Heart left ventricle (tissue), 16 donors: ENCODE data around the gene AMPD3. TPM values are rescaled to one million over a fixed set of nuclear protein-coding genes. Genes with fewer than 3 reads are reported as not detected.

Experiments used
- ATAC-seq, 4 donors: fragments of 200-7000 bp; cut with Tn5 transposase; one replicate each; pipeline ENCODE4 v1.9.1; 2020 to 2022; ENCODE audit warnings: moderate library complexity in 4 of 4, mild to moderate bottlenecking in 3 of 4, moderate number of reproducible peaks in 1 of 4
- DNase-seq, 5 donors: peaks; one replicate each; pipeline ENCODE4 v3.0.0-alpha.2; 2020
- H3K27ac ChIP-seq, 12 donors: fragments of 200-600 bp; sonication (generic) in 4 of 12; one replicate each; pipeline versions ENCODE4 v1.5.0 to v1.8.0; 2016 to 2022; ENCODE audit warnings: mild to moderate bottlenecking in 2 of 12
- H3K27me3 ChIP-seq, 9 donors: fragments of 200-600 bp; sonication (generic) in 2 of 9; one replicate each; pipeline versions ENCODE4 v1.5.1 to v1.8.0; 2016 to 2022; ENCODE audit warnings: mild to moderate bottlenecking in 3 of 9
- H3K36me3 ChIP-seq, 9 donors: fragments of 200-600 bp; sonication (generic) in 2 of 9; one replicate each; pipeline versions ENCODE4 v1.5.0 to v1.8.0; 2018 to 2022; ENCODE audit warnings: mild to moderate bottlenecking in 2 of 9
- H3K4me1 ChIP-seq, 12 donors: fragments of 200-600 bp; sonication (generic) in 4 of 12; one replicate each; pipeline versions ENCODE4 v1.5.0 to v1.8.0; 2016 to 2022; ENCODE audit warnings: mild to moderate bottlenecking in 3 of 12
- H3K4me3 ChIP-seq, 12 donors: fragments of 200-600 bp; sonication (generic) in 4 of 12; one replicate each; pipeline versions ENCODE4 v1.5.0 to v1.8.0; 2017 to 2022; ENCODE audit warnings: mild to moderate bottlenecking in 9 of 12, moderate library complexity in 4 of 12
- H3K9me3 ChIP-seq, 12 donors: fragments of 200-600 bp; sonication (generic) in 4 of 12; one replicate each; pipeline versions ENCODE4 v1.5.0 to v1.8.0; 2016 to 2022; ENCODE audit warnings: mild to moderate bottlenecking in 1 of 12
- CTCF ChIP-seq, 12 donors: fragments of 200-600 bp; sonication (generic) in 4 of 12; IDR thresholded peaks; one replicate each; pipeline versions ENCODE4 v1.5.0 to v1.8.0; 2018 to 2022; ENCODE audit warnings: antibody characterized with exemption in 12 of 12, mild to moderate bottlenecking in 5 of 12
- POLR2A ChIP-seq, 2 donors: fragments of 450-650 bp; IDR thresholded peaks; one replicate each; pipeline ENCODE4 v1.6.1; 2017; ENCODE audit warnings: antibody characterized with exemption in 2 of 2, mild to moderate bottlenecking in 2 of 2, moderate library complexity in 2 of 2
- WGBS, 4 donors: extraction: QIAGEN DNeasy Blood & Tissue Kit in 2 of 4; methylation state at CpG; one replicate each; pipeline versions ENCODE4 v1.1.5 to v1.1.7; 2013 to 2018; 5-methylcytosine and 5-hydroxymethylcytosine counted together
- intact Hi-C, 10 donors: fragments of 100-400 bp; cut with DNase I; formaldehyde crosslinking; loops; one replicate each; pipeline versions ENCODE4 v1.11.1 to v1.14.2; 2022
- polyA plus RNA-seq, 2 donors: library from polyadenylated mRNA; stranded (reverse); fragments of 200-250 nt; gene quantifications; one replicate each; pipeline ENCODE4 v1.2.3, GENCODE V29; 2013
- total RNA-seq, 9 donors: library from RNA; depleted of rRNA in 2 of 9; stranded (reverse); fragments of >200 nt in 2 of 9; fragmentation: NEBNext Ultra II Directional in 3 of 9; extraction: Animal tissue kit (Norgen Biotek cat#: 25700) in 3 of 9; gene quantifications; one replicate each; pipeline versions ENCODE4 v1.1.0 to v1.2.4, GENCODE V29; 2016 to 2023
- donor health status: ischemic (EF 13 %, LVEDD 7.1; RV severe dilation, severe dysfunction).
- donor health status: healthy with polysubstance abuse.
- donor health status: DM: no; HTN: yes; CAD: no.
- donor health status: DM: no; HTN: no; CAD: no.
- donor health status: ischemic (EF 25% LVEDD 6.9; RV normal size, moderate dysfunction).
- donor health status: ischemic (EF 25% LVEDD 5.7; RV mildly dilated, moderate dysfunction).
- donor health status: healthy.
- donor health status: DM: yes; HTN: yes; CAD: no.
- donor health status: ischemic (EF 35%, LVEDD 5.7; RV mildly dilated, moderate dysfunction).
- donor health status: nonischemic (EF 11% LVEDD 7.7; RV severe dilation, severe dysfunction).
- donor health status: DM: yes; HTN: yes; CAD: no.
- donor health status: PGD.
- donor health status: ischemic (EF 29% LVEDD 5.4; RV normal size, mild dysfunction).
- donor health status: nonischemic (EF 23%, LVEDD 6.1; RV moderate dilation, normal function).

Gene AMPD3
- total and polyA plus RNA-seq, 11 donors: 1.0 to 16.8 (median 2.7) TPM

GRCh38 chr11:10443721-10444235, 11.3 kb upstream of the AMPD3 start:
- DNase-seq (no peak), ATAC-seq (no peak)
- no peaks in the 10 kb centered on the region for H3K36me3 ChIP-seq
- no peaks in the 10 kb centered on the region for H3K9me3 ChIP-seq
- no peak for TF ChIP-seq POLR2A (IDR thresholded peaks at IDR 0.05)
- TF ChIP-seq CTCF (IDR thresholded peaks at IDR 0.05): no peak
- intact Hi-C loops: no loop called here
- WGBS, 4 donors: 67 to 75% (median 71%) methylated on average over 4 of the region's 4 CpGs
- peaks cover 0 to 13% (median 0%) of the 10 kb centered on the region in 12 donors for H3K4me1 ChIP-seq
- peaks cover 0 to 4% (median 0%) of the 10 kb centered on the region in 9 donors for H3K27me3 ChIP-seq
- no peak overlapping the region for H3K4me3 ChIP-seq
- no peak overlapping the region for H3K27ac ChIP-seq

GRCh38 chr11:10444725-10445315, 10.2 kb upstream of the AMPD3 start:
- ATAC-seq: peak in 1 of 4 donors; percentile 49
- H3K9me3 ChIP-seq: no peaks in the 10 kb centered on the region
- peak overlapping the region in 1 of 12 donors; percentile 63 for H3K27ac ChIP-seq
- no peak for DNase-seq
- peaks cover 0 to 13% (median 0%) of the 10 kb centered on the region in 12 donors for H3K4me1 ChIP-seq
- TF ChIP-seq POLR2A (IDR thresholded peaks at IDR 0.05) (no peak), CTCF (IDR thresholded peaks at IDR 0.05) (no peak)
- intact Hi-C loops: no loop called here
- H3K4me3 ChIP-seq: no peak overlapping the region
- 80 to 93% (median 92%) methylated on average over 4 of the region's 4 CpGs for WGBS, 4 donors
- no peaks in the 10 kb centered on the region for H3K36me3 ChIP-seq
- peaks cover 0 to 6% (median 0%) of the 10 kb centered on the region in 9 donors for H3K27me3 ChIP-seq

- no peaks in the 10 kb centered on the region for H3K9me3 ChIP-seq
- no peak overlapping the region for H3K27ac ChIP-seq
- no peak overlapping the region for H3K4me3 ChIP-seq
- no peak for TF ChIP-seq POLR2A (IDR thresholded peaks at IDR 0.05)
- TF ChIP-seq CTCF (IDR thresholded peaks at IDR 0.05): no peak
- peaks cover 0 to 23% (median 2%) of the 10 kb centered on the region in 12 donors for H3K4me1 ChIP-seq
- intact Hi-C loops: no loop called here
- H3K36me3 ChIP-seq: no peaks in the 10 kb centered on the region
- WGBS, 4 donors: 88 to 96% (median 93%) methylated on average over 2 of the region's 2 CpGs
- ATAC-seq (no peak), DNase-seq (no peak)
- H3K27me3 ChIP-seq: peaks cover 0 to 20% (median 9%) of the 10 kb centered on the region in 9 donors
These were observed 7.6 kb upstream of the AMPD3 start for GRCh38 chr11:10447445-10447844.

GRCh38 chr11:10450462-10451425, 4.3 kb upstream of the AMPD3 start:
- Histone ChIP-seq H3K9me3 (no peaks in the 10 kb centered on the region), H3K36me3 (no peaks in the 10 kb centered on the region), H3K4me1 (peaks cover 0 to 27% (median 3%) of the 10 kb centered on the region in 12 donors), H3K27ac (peak overlapping the region in 7 of 12 donors; percentile 12 to 67 (median 34)), H3K27me3 (peaks cover 0 to 20% (median 9%) of the 10 kb centered on the region in 9 donors), H3K4me3 (peak overlapping the region; percentile 33 to 71 (median 52))
- 4 to 17% (median 6%) methylated on average over 15 to 94 of the region's 94 CpGs for WGBS, 4 donors
- DNase-seq: peak in 4 of 5 donors; percentile 23 to 74 (median 36)
- TF ChIP-seq POLR2A (IDR thresholded peaks at IDR 0.05) (no peak), CTCF (IDR thresholded peaks at IDR 0.05) (peak in 9 of 12 donors; percentile 16 to 48 (median 21))
- peak in 3 of 4 donors; percentile 36 to 67 (median 66) for ATAC-seq
- intact Hi-C loops: no loop called here
